ENCODE data around the gene CABLES1. TPM values are rescaled to one million over a fixed set of nuclear protein-coding genes. Genes with fewer than 3 reads are reported as not detected.

Gene CABLES1
- total and polyA plus RNA-seq, 2 of the 8 experiments (the other 6 are each of a cell fraction or from before 2014, with no cell fraction given) = 9.2 to 26.4 TPM

GRCh38 chr18:23122334-23123229 lies 12.7 kb upstream of the CABLES1 start:
- H2BK15ac ChIP-seq (ENCODE audit: low read length) = no peak overlapping the region
- FAIRE-seq = no peak
- no peak overlapping the region for H3K18ac ChIP-seq (ENCODE audit: extremely low read depth, low read length)
- no peaks in the 10 kb centered on the region for H3K23me2 ChIP-seq (ENCODE audit: low read depth, low read length)
- no peak overlapping the region for H3K9ac ChIP-seq (replicated peaks in 1 of 4; ENCODE audit: extremely low read depth in 1 of 4, low read depth in 3 of 4, low read length in 3 of 4)
- H3K14ac ChIP-seq (ENCODE audit: insufficient read length) = no peak overlapping the region
- POLR2A ChIA-PET (ENCODE audit: partially characterized antibody) = interaction anchor here (4.2 kb wide), 1 partner anchor 11 kb away, joined by 19 read pairs; no protein-coding TSS in a partner anchor
- no peak overlapping the region for H2AFZ ChIP-seq (ENCODE audit: low read length)
- no peak overlapping the region for H3K56ac ChIP-seq (replicated peaks; ENCODE audit: insufficient read length, low read depth, low read length)
- H2BK120ac ChIP-seq (replicated peaks; ENCODE audit: low read depth, low read length) = no peak overlapping the region
- H3K4me2 ChIP-seq (ENCODE audit: insufficient read depth in 1 of 2, low read depth in 2 of 2, low read length in 2 of 2) = no peak overlapping the region
- no peak for DNase-seq (ENCODE audit: low read depth in 1 of 2, low spot score in 2 of 2)
- no peaks in the 10 kb centered on the region for H4K20me1 ChIP-seq (replicated peaks in 1 of 2; ENCODE audit: control insufficient read depth in 1 of 2, insufficient read depth in 2 of 2, low read length in 2 of 2)
- no peak overlapping the region for H3K27ac ChIP-seq (ENCODE audit: low read depth, low read length)
- CTCF ChIA-PET (ENCODE audit: partially characterized antibody) = interaction anchor here (0.6 to 1.4 kb wide), 5 partner anchors 8 to 291 kb away, joined by 3 to 4 read pairs (median 3); no protein-coding TSS in a partner anchor
- no peak overlapping the region for H4K91ac ChIP-seq (replicated peaks; ENCODE audit: insufficient read length, low read length)
- H4K5ac ChIP-seq (ENCODE audit: insufficient read length, low read depth, low read length) = no peak overlapping the region
- H3K9me3 ChIP-seq (ENCODE audit: insufficient read depth in 2 of 2, low read depth in 1 of 2, low read length in 1 of 2) = no peaks in the 10 kb centered on the region
- 79% methylated on average over 15 of the region's 15 CpGs; no CpG with 5 or more reads in 1 of the 2 experiments for WGBS, 2 experiments (ENCODE audit: extremely low coverage in 1 of 2, insufficient coverage in 1 of 2, insufficient read length in 1 of 2, insufficient replicate concordance in 2 of 2, low coverage in 1 of 2, low lambda C conversion rate in 2 of 2, missing lambda C conversion rate in 1 of 2)
- peaks cover 0 to 3% (median 0%) of the 10 kb centered on the region in 4 experiments; a peak in 2 of 7 replicates for H3K4me1 ChIP-seq (replicated peaks in 1 of 4; ENCODE audit: control insufficient read depth in 3 of 4, insufficient read depth in 4 of 4, low read length in 3 of 4)
- no peak overlapping the region for H3K4me3 ChIP-seq (ENCODE audit: extremely low read depth in 1 of 4, insufficient read depth in 2 of 4, low read depth in 3 of 4, low read length in 4 of 4)
- H3K79me2 ChIP-seq (ENCODE audit: control insufficient read depth in 1 of 2, insufficient read depth in 2 of 2, low read length in 2 of 2) = no peaks in the 10 kb centered on the region
- no peaks in the 10 kb centered on the region for H3K79me1 ChIP-seq (ENCODE audit: low read depth, low read length)
- no peak overlapping the region for H2BK5ac ChIP-seq (ENCODE audit: low read depth, low read length)
- no peak overlapping the region for H2BK12ac ChIP-seq (ENCODE audit: low read depth, low read length)
- no peaks in the 10 kb centered on the region for H3K27me3 ChIP-seq (replicated peaks in 1 of 4; ENCODE audit: control insufficient read depth in 3 of 4, extremely low read depth in 1 of 4, insufficient read depth in 3 of 4, low read length in 3 of 4)
- no peak overlapping the region for H2BK20ac ChIP-seq (ENCODE audit: low read length)
- no peak overlapping the region for H3K23ac ChIP-seq (ENCODE audit: insufficient read length)
- no peak overlapping the region for H3K4ac ChIP-seq (replicated peaks; ENCODE audit: insufficient read length, low read depth, low read length)
- no peak overlapping the region for H4K8ac ChIP-seq (ENCODE audit: extremely low read depth, insufficient read depth, low read length)
- no peaks in the 10 kb centered on the region for H3K36me3 ChIP-seq (ENCODE audit: control insufficient read depth in 2 of 4, insufficient read depth in 4 of 4, low read length in 3 of 4)
- no peak overlapping the region for H2AK5ac ChIP-seq (ENCODE audit: low read depth, low read length)
- TF ChIP-seq EP300 (IDR thresholded peaks at IDR 0.05; ENCODE audit: borderline replicate concordance in 1 of 2, low read depth in 2 of 2, low read length in 2 of 2) (no peak), HDAC2 (IDR thresholded peaks at IDR 0.05; ENCODE audit: borderline replicate concordance in 1 of 2, low read depth in 2 of 2, low read length in 2 of 2) (no peak), ASH2L (IDR thresholded peaks at IDR 0.05; ENCODE audit: low read length) (no peak), CHD2 (IDR thresholded peaks at IDR 0.05; ENCODE audit: low read length) (no peak), ATF3 (IDR thresholded peaks at IDR 0.05; ENCODE audit: insufficient read depth, low read depth, low read length) (no peak), RNF2 (IDR thresholded peaks at IDR 0.05; ENCODE audit: borderline replicate concordance, low read depth, low read length, missing control alignments, poor library complexity, severe bottlenecking) (no peak), MAFK (IDR thresholded peaks at IDR 0.05; ENCODE audit: low read depth, low read length) (no peak), EGR1 (IDR thresholded peaks at IDR 0.05; ENCODE audit: borderline replicate concordance, low read depth, low read length) (no peak), YY1 (IDR thresholded peaks at IDR 0.05; ENCODE audit: low read depth, low read length) (no peak), SP4 (IDR thresholded peaks at IDR 0.05; ENCODE audit: low read length) (no peak), FOSL1 (IDR thresholded peaks at IDR 0.05; ENCODE audit: insufficient read depth, low read depth, low read length) (no peak)
